ENCODE results near the gene PKIG.
A peak's percentile ranks its signal among the peaks of the same experiment; 100 is the strongest.

PKIG gene

GRCh38 chr20:44600758-44601201, 18.4 kb downstream of the PKIG start:
- no peaks in the 10 kb centered on the region for H3K36me3 ChIP-seq (ENCODE audit: insufficient read depth, low read length)
- DNase-seq (no peak), ATAC-seq (ENCODE audit: insufficient read depth, low read depth) (no peak)
- no peaks in the 10 kb centered on the region for H3K27me3 ChIP-seq (ENCODE audit: insufficient read depth, low read length, poor library complexity)
- TF ChIP-seq CTCF (IDR thresholded peaks at IDR 0.05; ENCODE audit: borderline replicate concordance, extremely low read depth, low read length, poor library complexity, severe bottlenecking) (no peak), EZH2 (IDR thresholded peaks at IDR 0.05; ENCODE audit: borderline replicate concordance, low read depth, low read length, severe bottlenecking) (no peak)
- H3K4me2 ChIP-seq (ENCODE audit: insufficient read depth, low read length): no peak overlapping the region
- H3K79me2 ChIP-seq (ENCODE audit: insufficient read depth, low read length): no peaks in the 10 kb centered on the region
- H3K27ac ChIP-seq (ENCODE audit: low read length): no peak overlapping the region
- no peak overlapping the region for H2AFZ ChIP-seq (ENCODE audit: low read depth, low read length)
- no peak overlapping the region for H3K9ac ChIP-seq (ENCODE audit: low read depth, low read length)
- peaks cover 29% of the 10 kb centered on the region for H3K4me1 ChIP-seq (ENCODE audit: insufficient read depth, low read length)
- no peaks in the 10 kb centered on the region for H3K9me3 ChIP-seq (ENCODE audit: insufficient read depth, low read length, severe bottlenecking)
- H4K20me1 ChIP-seq (ENCODE audit: insufficient read depth, low read length): no peaks in the 10 kb centered on the region
- no peak overlapping the region for H3K4me3 ChIP-seq (ENCODE audit: low read depth in 1 of 2, low read length in 2 of 2)

- Histone ChIP-seq H2AFZ (ENCODE audit: low read depth, low read length) (no peak overlapping the region), H3K27ac (ENCODE audit: low read length) (peak overlapping the region; percentile 15; the same call in 1 of the 2 replicates), H3K36me3 (ENCODE audit: insufficient read depth, low read length) (no peaks in the 10 kb centered on the region), H3K4me3 (ENCODE audit: low read depth in 1 of 2, low read length in 2 of 2) (no peak overlapping the region), H4K20me1 (ENCODE audit: insufficient read depth, low read length) (no peaks in the 10 kb centered on the region), H3K9me3 (ENCODE audit: insufficient read depth, low read length, severe bottlenecking) (no peaks in the 10 kb centered on the region), H3K79me2 (ENCODE audit: insufficient read depth, low read length) (no peaks in the 10 kb centered on the region), H3K4me2 (ENCODE audit: insufficient read depth, low read length) (no peak overlapping the region), H3K27me3 (ENCODE audit: insufficient read depth, low read length, poor library complexity) (no peaks in the 10 kb centered on the region), H3K4me1 (ENCODE audit: insufficient read depth, low read length) (peaks cover 29% of the 10 kb centered on the region), H3K9ac (ENCODE audit: low read depth, low read length) (no peak overlapping the region; the same call in 1 of the 2 replicates)
- TF ChIP-seq CTCF (IDR thresholded peaks at IDR 0.05; ENCODE audit: borderline replicate concordance, extremely low read depth, low read length, poor library complexity, severe bottlenecking) (no peak), EZH2 (IDR thresholded peaks at IDR 0.05; ENCODE audit: borderline replicate concordance, low read depth, low read length, severe bottlenecking) (no peak)
- no peak for DNase-seq
- ATAC-seq (ENCODE audit: insufficient read depth, low read depth): no peak
These were observed 18.9 kb downstream of the PKIG start for GRCh38 chr20:44601236-44601671.

- Histone ChIP-seq H2AFZ (ENCODE audit: low read depth, low read length) (no peak overlapping the region), H3K36me3 (ENCODE audit: insufficient read depth, low read length) (no peaks in the 10 kb centered on the region), H3K9ac (ENCODE audit: low read depth, low read length) (no peak overlapping the region; the same call in 1 of the 2 replicates), H4K20me1 (ENCODE audit: insufficient read depth, low read length) (no peaks in the 10 kb centered on the region), H3K4me3 (ENCODE audit: low read depth in 1 of 2, low read length in 2 of 2) (no peak overlapping the region), H3K27ac (ENCODE audit: low read length) (peak overlapping the region; percentile 32), H3K79me2 (ENCODE audit: insufficient read depth, low read length) (no peaks in the 10 kb centered on the region), H3K4me1 (ENCODE audit: insufficient read depth, low read length) (peaks cover 29% of the 10 kb centered on the region), H3K27me3 (ENCODE audit: insufficient read depth, low read length, poor library complexity) (no peaks in the 10 kb centered on the region), H3K9me3 (ENCODE audit: insufficient read depth, low read length, severe bottlenecking) (no peaks in the 10 kb centered on the region), H3K4me2 (ENCODE audit: insufficient read depth, low read length) (no peak overlapping the region)
- no peak for ATAC-seq (ENCODE audit: insufficient read depth, low read depth)
- DNase-seq: no peak
- TF ChIP-seq EZH2 (IDR thresholded peaks at IDR 0.05; ENCODE audit: borderline replicate concordance, low read depth, low read length, severe bottlenecking) (no peak), CTCF (IDR thresholded peaks at IDR 0.05; ENCODE audit: borderline replicate concordance, extremely low read depth, low read length, poor library complexity, severe bottlenecking) (no peak)
These were observed 19.4 kb downstream of the PKIG start for GRCh38 chr20:44601801-44602204.

- peaks cover 25% of the 10 kb centered on the region for H3K4me1 ChIP-seq (ENCODE audit: insufficient read depth, low read length)
- no peak overlapping the region for H3K27ac ChIP-seq (ENCODE audit: low read length)
- DNase-seq: no peak
- no peaks in the 10 kb centered on the region for H3K79me2 ChIP-seq (ENCODE audit: insufficient read depth, low read length)
- no peak overlapping the region for H2AFZ ChIP-seq (ENCODE audit: low read depth, low read length)
- no peaks in the 10 kb centered on the region for H3K27me3 ChIP-seq (ENCODE audit: insufficient read depth, low read length, poor library complexity)
- TF ChIP-seq EZH2 (IDR thresholded peaks at IDR 0.05; ENCODE audit: borderline replicate concordance, low read depth, low read length, severe bottlenecking) (no peak), CTCF (IDR thresholded peaks at IDR 0.05; ENCODE audit: borderline replicate concordance, extremely low read depth, low read length, poor library complexity, severe bottlenecking) (peak; percentile 33)
- H3K9me3 ChIP-seq (ENCODE audit: insufficient read depth, low read length, severe bottlenecking): no peaks in the 10 kb centered on the region
- H3K9ac ChIP-seq (ENCODE audit: low read depth, low read length): no peak overlapping the region
- H3K4me3 ChIP-seq (ENCODE audit: low read depth in 1 of 2, low read length in 2 of 2): no peak overlapping the region
- no peaks in the 10 kb centered on the region for H3K36me3 ChIP-seq (ENCODE audit: insufficient read depth, low read length)
- no peaks in the 10 kb centered on the region for H4K20me1 ChIP-seq (ENCODE audit: insufficient read depth, low read length)
- no peak for ATAC-seq (ENCODE audit: insufficient read depth, low read depth)
- H3K4me2 ChIP-seq (ENCODE audit: insufficient read depth, low read length): no peak overlapping the region
These were observed 20.9 kb downstream of the PKIG start for GRCh38 chr20:44603327-44603726.
